Measurements from ENCODE around the gene EPSTI1.
"Not testable (repeated sequence)": the region's sequence is repeated elsewhere in the genome, so short reads cannot be mapped to it uniquely, and the experiment has no call there.

Gene EPSTI1

GRCh38 chr13:42991898-42992763, at the start of gene EPSTI1:
Gene EPSTI1 (minus strand): TSS chr13:42992241. CDS start chr13:42992165, 76 bp downstream.
- DNase-seq: peak; percentile 78 to 81

GRCh38 chr13:43041369-43041921, 49.4 kb upstream of the EPSTI1 start:
- DNase-seq: no peak

GRCh38 chr13:43040581-43041368, 48.7 kb upstream of the EPSTI1 start:
- DNase-seq: not testable (repeated sequence)

DNA sequence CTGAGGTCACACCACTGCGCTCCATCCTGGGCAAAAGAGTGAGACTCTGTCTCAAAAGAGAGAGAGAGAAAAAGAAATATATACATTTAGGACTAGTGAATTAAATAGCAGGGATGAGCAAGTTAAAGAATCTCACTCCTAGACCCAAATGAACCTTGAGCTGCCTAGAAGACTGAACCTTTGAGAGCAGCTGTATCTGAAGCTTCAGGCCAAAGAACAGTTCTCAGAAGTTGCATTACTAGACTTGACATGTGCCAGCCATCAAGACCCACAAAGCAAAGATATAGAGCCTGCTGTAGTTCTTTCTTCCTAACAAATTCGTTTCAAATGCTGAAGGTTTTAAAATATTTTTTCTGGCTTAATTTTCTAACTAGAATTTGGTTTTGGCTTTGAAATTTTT, 47.9 kb upstream of the EPSTI1 start:
- no peak for DNase-seq

DNA sequence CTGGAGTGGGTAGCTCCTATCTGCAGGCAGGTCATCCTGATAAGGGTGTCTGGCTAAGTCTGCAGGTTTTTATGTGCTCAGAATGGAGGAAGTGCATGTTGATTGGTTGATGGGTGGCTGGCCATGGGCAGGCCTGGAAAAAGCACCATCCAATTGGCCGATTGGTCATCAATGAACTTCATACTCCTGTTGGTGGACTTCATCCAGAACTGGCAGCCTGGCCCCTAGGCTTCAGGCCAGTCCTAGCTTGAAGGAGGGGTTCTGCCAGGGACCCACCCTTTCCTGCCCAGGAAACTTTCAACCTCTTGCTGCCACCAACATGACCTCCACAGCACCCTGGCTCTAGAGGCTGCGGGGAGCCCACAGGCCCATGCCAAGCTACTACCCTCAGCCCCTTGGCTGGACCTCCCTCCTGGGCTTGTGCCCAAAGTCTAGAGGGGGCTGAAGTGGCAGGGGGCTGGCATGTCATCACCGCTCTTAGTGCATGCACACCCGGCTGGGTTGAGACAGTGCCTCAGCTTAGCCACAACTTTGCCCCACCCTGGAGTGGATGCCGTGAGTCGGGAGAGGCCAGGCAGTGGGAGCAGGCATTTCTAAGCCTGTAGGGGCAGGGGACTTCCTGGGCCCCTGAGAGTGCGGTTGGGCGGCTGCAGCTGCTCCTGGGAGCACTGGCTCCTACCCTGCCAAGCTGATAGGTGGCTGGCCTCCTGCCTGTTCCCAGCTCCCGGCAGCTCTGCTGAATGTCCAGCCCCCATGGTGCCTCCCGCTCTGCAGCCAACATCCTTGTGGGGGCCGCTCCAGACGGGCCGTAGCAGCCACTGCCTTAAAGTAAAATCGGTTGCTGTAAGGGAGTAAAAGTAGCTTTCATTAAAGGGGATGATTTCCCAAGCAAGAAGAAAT, 44.6 kb upstream of the EPSTI1 start:
- no peak for DNase-seq

DNA sequence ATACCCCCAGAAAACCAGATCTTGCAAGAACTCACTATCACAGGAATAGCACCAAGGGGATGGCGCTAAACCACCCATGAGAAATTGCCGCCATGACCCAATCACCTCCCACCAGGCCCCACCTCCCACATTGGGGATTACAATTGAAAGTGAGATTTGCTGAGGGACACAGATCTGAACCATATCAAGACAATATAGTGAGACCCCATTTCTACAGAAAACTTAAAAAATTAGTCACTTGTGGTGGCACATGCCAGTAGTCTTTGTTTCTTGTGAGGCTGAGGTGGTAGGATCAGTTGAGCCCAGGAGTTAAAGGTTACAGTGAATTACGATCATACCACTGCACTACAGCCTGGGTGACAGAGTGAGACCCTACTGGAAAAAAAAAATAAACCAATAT, 41.0 kb upstream of the EPSTI1 start:
- DNase-seq: no peak

GRCh38 chr13:43031881-43032280, 39.8 kb upstream of the EPSTI1 start:
- DNase-seq: no peak

DNA sequence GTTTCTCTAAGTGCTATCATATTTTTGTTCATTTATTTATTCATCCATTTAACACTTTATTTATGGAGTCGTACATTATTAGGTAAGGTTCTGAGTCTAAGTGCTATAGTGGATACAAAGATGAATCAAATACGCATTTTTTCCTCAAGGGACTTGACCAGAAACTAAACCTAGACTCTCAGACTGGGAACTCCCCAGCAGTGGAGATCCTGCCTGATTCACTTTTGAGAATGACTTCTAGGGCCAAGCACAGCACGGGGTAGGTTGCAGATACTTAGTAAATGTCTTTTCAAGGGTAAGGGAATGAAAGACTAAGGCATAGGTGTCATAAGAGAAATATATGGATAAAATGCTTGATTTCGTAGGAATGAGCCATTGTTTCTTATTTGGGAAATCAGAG, 38.5 kb upstream of the EPSTI1 start:
- DNase-seq: no peak

DNA sequence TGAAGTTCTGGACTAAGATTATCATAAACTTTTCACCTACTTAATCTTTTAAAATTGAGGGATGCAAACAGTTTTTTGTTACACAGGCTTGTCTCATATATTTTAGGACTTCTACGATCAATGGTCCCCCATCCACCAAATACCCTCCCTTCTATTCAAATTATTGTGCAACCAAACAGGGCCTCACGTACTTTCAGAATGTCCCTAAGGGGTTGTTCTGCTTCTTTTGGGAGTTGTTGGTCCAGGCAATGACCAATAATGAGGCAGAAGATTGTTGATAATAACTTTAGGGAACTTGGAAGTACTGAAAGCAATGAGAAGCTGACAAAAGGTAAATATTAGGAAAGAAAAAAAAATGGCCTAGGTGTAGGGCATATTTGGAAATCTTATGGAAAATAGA, 34.2 kb upstream of the EPSTI1 start:
- DNase-seq: no peak

DNA sequence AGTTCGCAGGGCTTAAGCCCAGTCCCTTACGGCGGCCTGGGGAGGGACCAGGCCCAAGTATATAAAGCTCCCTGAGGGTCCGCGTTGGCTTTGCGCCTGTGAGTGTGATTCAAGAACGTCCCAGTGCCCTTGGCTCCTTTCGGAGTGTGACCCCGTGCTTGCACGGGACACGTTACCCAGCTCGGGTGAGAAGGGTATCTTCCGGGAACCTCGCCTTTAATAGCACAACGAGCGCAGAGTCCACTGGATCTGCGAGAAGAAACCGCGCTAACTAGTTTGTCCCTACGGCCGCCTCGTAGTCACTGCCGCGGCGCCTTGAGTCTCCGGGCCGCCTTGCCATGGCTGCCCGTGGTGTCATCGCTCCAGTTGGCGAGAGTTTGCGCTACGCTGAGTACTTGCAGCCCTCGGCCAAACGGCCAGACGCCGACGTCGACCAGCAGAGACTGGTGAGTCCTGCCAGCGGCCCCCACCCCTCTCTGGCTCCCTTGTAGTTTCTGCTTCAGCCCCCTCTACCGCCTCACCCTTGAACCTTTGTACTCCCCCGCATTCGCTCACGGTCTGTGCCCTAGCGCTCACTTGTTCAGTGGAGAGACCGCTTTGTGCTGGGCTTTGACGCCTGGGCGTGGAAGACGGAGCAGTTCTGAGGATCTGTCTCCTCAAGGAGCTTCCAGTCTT, 31.4 kb upstream of the EPSTI1 start, which contains the start of gene DNAJC15:
DNAJC15 (plus strand) TSS at position 298 of the 675 bp plus-strand sequence; CDS start at position 339, 41 bp downstream.
- DNase-seq: peak; percentile 80 to 83

DNA sequence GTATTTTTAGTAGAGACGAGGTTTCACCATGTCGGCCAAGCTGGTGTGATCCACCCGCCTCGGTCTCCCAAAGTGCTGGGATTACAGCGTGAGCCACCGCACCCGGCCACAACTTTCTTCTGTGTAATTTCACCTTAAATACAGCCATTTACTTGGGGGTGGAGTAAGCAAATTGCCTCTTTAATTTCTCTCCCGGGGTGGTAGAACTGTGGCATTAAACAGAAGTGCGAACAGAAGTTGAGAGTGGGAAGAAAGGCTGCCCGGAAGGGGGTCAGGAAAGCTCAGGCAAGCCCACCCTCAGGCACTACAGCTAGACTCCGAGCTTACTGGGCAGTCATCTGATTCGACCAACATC, 30.9 kb upstream of the EPSTI1 start:
- peak in 1 of 2 donors; percentile 1 for DNase-seq

GRCh38 chr13:43021926-43022670, 30.1 kb upstream of the EPSTI1 start:
- DNase-seq: no peak

- no peak for DNase-seq
These were observed 28.8 kb upstream of the EPSTI1 start for GRCh38 chr13:43020794-43021193.

DNA sequence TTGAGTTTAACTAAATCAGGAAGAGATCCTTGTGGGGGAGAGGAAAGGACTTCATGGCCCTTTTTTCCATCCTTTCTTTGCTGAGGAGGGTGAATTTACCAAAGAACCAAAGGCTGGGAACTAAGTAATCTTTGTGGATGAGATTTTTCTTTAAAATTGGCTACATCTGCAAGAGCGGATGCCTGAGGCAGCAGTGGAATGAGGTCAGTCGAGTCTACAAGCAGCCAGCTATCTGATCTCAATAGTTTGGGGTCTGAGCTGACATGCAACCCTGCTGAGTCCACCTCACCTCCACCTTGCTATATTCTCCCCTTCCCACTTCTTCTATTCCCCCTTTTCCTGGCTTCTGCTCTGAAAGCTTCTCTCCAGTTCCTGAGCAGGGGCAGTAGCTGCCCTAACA, 27.8 kb upstream of the EPSTI1 start:
- no peak for DNase-seq

GRCh38 chr13:43016226-43016625, 24.2 kb upstream of the EPSTI1 start:
- no peak for DNase-seq

DNA sequence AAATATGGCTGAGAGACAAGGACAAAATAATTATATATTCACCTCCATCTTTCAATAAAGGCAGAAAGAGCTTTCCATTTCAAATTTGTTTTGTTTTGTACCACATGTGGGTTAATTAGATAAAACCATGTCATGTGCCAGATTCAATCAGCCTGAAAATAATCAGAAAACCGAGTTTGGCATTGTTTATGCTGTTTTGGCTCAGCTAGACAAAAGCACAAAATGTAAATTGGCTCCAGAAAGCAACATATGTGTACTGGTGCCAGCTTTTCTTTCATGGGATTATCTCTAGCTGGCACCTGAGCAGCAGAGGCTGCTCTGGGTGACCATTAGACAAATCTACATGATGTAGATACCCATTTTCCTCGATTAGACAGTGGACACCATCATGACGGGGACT, 22.1 kb upstream of the EPSTI1 start:
- DNase-seq: no peak

DNA sequence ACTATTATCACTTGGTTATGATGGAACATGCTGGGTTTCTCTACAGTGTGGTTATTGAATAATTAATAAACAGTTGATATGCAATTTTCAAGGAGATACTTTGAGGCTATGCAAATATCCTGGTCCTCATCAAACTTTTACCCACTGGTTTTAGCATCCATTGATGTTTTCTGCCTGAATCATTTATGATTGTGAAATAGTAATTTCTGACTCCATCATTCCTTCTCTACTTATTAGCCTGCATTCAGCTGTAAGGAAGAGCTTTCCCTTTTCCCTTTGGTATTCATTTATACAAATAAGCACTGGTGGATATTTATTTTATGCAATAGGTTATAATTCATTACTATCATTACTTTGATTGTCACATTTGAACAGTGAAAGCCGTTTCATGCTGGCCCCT, 17.5 kb upstream of the EPSTI1 start:
- no peak for DNase-seq

DNA sequence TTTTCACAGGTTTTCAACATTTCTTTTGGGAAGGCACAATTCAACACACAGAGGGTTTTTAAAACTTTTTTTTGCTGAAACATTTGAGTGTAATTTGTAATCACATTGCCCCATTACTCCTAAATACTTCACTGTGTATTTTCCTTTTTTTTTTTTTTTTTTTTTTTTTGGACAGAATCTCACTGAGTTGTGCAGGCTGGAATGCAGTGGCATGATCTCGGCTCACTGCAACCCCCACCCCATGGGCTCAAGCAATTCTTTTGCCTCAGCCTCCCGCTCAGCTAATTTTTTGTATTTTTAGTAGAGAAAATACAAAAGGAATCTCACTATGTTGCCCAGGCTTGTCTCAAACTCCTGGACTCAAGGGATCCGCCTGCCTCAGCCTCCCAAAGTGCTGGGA, 16.6 kb upstream of the EPSTI1 start:
- no peak for DNase-seq

- no peak for DNase-seq
These were observed 15.0 kb upstream of the EPSTI1 start for GRCh38 chr13:43006893-43007631.

DNA sequence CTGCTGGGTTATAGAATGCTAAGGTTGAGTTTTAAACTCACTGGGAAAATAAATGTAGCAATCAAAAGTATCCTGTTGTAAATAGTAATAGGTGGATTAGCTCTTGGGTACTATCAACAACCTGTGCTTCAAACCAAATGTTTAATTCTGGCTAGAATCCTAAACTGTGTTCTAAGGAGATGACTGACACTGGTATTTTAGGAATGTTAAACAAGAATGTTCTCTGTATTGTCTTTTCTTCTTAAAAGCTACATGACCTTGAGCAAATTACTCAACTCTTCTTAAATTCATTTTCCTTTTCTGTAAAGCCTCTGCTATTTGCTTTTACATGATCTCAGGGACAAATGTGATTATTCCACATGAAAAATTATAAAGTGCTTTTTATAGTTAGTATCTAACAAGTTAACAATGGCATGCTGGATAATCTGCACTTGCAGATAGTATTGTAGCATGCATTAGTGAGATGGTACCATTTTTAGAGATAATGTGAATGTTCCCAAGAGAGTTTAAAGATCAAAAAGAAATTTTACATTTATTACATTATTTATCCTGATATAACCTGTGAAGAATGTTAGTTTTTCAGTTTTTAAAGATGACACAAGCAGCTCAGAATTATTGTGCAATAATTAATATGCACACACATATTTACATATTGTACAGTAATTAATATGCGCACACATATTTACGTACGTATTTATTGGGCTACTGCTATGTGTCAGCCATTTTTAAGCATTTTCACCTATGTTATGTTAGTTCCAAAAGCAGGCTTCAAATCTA, 13.6 kb upstream of the EPSTI1 start:
- DNase-seq: no peak

Data from CD4-positive, alpha-beta T cell treated with Interleukin-1 beta for 1 hour (primary cell).